Esophagus squamous epithelium (tissue), 4 donors: ENCODE data around the gene USP26.

Experiments used
- CTCF ChIP-seq, 6 experiments: fragments of 450-650 bp in 4 of 6; fragments of 200-600 bp in 2 of 6; sonication (generic) in 2 of 6; IDR thresholded peaks; one replicate each; pipeline ENCODE4 v1.5.1; 2016 to 2019; ENCODE audit warnings: antibody characterized with exemption in 6 of 6, mild to moderate bottlenecking in 4 of 6, moderate library complexity in 4 of 6
- POLR2A ChIP-seq, 4 donors: fragments of 450-650 bp; IDR thresholded peaks; one replicate each; pipeline ENCODE4 v1.6.1; 2017; ENCODE audit warnings: antibody characterized with exemption in 4 of 4, mild to moderate bottlenecking in 4 of 4, moderate library complexity in 3 of 4

GRCh38 chrX:132984058-132984650, 112.8 kb downstream of the USP26 start:
- no peak for TF ChIP-seq CTCF (IDR thresholded peaks at IDR 0.05)
- TF ChIP-seq POLR2A (IDR thresholded peaks at IDR 0.05): no peak
